Erythroblast (primary cell): Measurements from ENCODE around the gene HMOX1.

Experiments
- GATA1 ChIP-seq: IDR thresholded peaks from 2 replicates; pipeline ENCODE4 v1.6.1; 2011; ENCODE audit warnings: low read depth, mild to moderate bottlenecking, control low read depth, low read length, moderate library complexity
- POLR2A ChIP-seq: IDR thresholded peaks from 2 replicates; pipeline ENCODE4 v1.6.1; 2011; ENCODE audit warnings: mild to moderate bottlenecking, low read length

GRCh38 chr22:35397095-35397904, 16.4 kb downstream of the HMOX1 start:
- no peak for TF ChIP-seq POLR2A
- no peak for TF ChIP-seq GATA1
